ENCODE data around the gene NTN1.

Gene NTN1

GRCh38 chr17:9215465-9215864 lies 194.2 kb downstream of the NTN1 start:
- POLR2A ChIA-PET, result no interaction called here

GRCh38 chr17:9217151-9218056 lies 196.1 kb downstream of the NTN1 start:
- no peak overlapping the region for H3K27ac ChIP-seq (ENCODE audit: extremely low read depth, low read depth, low read length)
- no peak for TF ChIP-seq ZNF747 (tag by site-specific recombination; IDR thresholded peaks at IDR 0.05)
- TF ChIP-seq ZNF530 (tag by site-specific recombination; IDR thresholded peaks at IDR 0.05; ENCODE audit: low read depth), result no peak
- no peak for TF ChIP-seq HIC1 (tag by site-specific recombination; IDR thresholded peaks at IDR 0.05)
- TF ChIP-seq ZNF488 (tag by site-specific recombination; IDR thresholded peaks at IDR 0.05), result no peak
- no peak for TF ChIP-seq KLF7 (tag by site-specific recombination; IDR thresholded peaks at IDR 0.05; ENCODE audit: borderline replicate concordance)
- no peak for TF ChIP-seq REPIN1 (tag by site-specific recombination; IDR thresholded peaks at IDR 0.05; ENCODE audit: low read depth)
- TF ChIP-seq ZNF777 (tag by site-specific recombination; IDR thresholded peaks at IDR 0.05; ENCODE audit: borderline replicate concordance), result no peak
- no peak for TF ChIP-seq ZNF426 (tag by site-specific recombination; IDR thresholded peaks at IDR 0.05)
- no peak for TF ChIP-seq ZNF350 (tag by site-specific recombination; IDR thresholded peaks at IDR 0.05)
- 0 out of 2 replicates have a peak, but pooled peaks have one; percentile 16 for TF ChIP-seq PRDM10 (tag by site-specific recombination; IDR thresholded peaks at IDR 0.05)
- TF ChIP-seq ZNF791 (tag by site-specific recombination; IDR thresholded peaks at IDR 0.05), result no peak
- no peak for TF ChIP-seq ZBTB1 (tag by site-specific recombination; IDR thresholded peaks at IDR 0.05)
- TF ChIP-seq PRDM4 (tag by site-specific recombination; IDR thresholded peaks at IDR 0.05), result no peak
- no peak for TF ChIP-seq ZBTB26 (tag by site-specific recombination; optimal IDR thresholded peaks at IDR 0.05)
- TF ChIP-seq GLI4 (tag by site-specific recombination; IDR thresholded peaks at IDR 0.05), result no peak
- no peak for TF ChIP-seq SALL2 (tag by site-specific recombination; IDR thresholded peaks at IDR 0.05; ENCODE audit: borderline replicate concordance)
- TF ChIP-seq ZNF335 (tag by site-specific recombination; conservative IDR thresholded peaks at IDR 0.05), result peak; percentile 37; the same call in 1 of the 2 replicates
- no peak for TF ChIP-seq ZXDB (tag by site-specific recombination; IDR thresholded peaks at IDR 0.05)
- TF ChIP-seq KLF16 (tag by site-specific recombination; IDR thresholded peaks at IDR 0.05), result no peak
- TF ChIP-seq ZNF768 (tag by site-specific recombination; IDR thresholded peaks at IDR 0.05), result no peak

More at GRCh38 chr17:9215465-9215864, 194.2 kb downstream of the NTN1 start:
- peaks cover 4 to 10% of the 10 kb centered on the region in 2 experiments; a peak in 2 of 3 replicates for H3K36me3 ChIP-seq (ENCODE audit: control insufficient read depth in 2 of 2, insufficient read depth in 1 of 2, low read length in 2 of 2)
- CTCF ChIA-PET, result interaction anchor here (1.0 to 1.4 kb wide), 3 partner anchors 218 to 320 kb away, joined by 3 to 4 read pairs (median 4); no protein-coding TSS in a partner anchor
- no peaks in the 10 kb centered on the region for H3K4me1 ChIP-seq (ENCODE audit: control insufficient read depth, insufficient read depth, low read length)
- TF ChIP-seq SETDB1 (IDR thresholded peaks at IDR 0.05; ENCODE audit: insufficient read length, low read length) (peak; percentile 75), ZNF629 (tag by site-specific recombination; IDR thresholded peaks at IDR 0.05) (no peak)
- no peak overlapping the region for H3K4me3 ChIP-seq (ENCODE audit: low read depth, low read length)
- no peaks in the 10 kb centered on the region; the same call in 1 of the 2 replicates for H3K9me3 ChIP-seq (ENCODE audit: control insufficient read depth, insufficient read depth, low read depth, low read length)
- no peak overlapping the region for H3K27ac ChIP-seq (ENCODE audit: extremely low read depth, low read depth, low read length)

More at GRCh38 chr17:9217151-9218056, 196.1 kb downstream of the NTN1 start:
- ChIA-PET CTCF (interaction anchor here (0.9 to 1.6 kb wide), 4 partner anchors 9 to 305 kb away, joined by 3 to 6 read pairs (median 4); no protein-coding TSS in a partner anchor), POLR2A (interaction anchor here (2.3 kb wide), 1 partner anchor 23 kb away, joined by 6 read pairs; no protein-coding TSS in a partner anchor)
- Histone ChIP-seq H3K36me3 (ENCODE audit: control insufficient read depth in 2 of 2, insufficient read depth in 1 of 2, low read length in 2 of 2) (peaks cover 4 to 23% of the 10 kb centered on the region in 2 experiments; a peak in 2 of 3 replicates), H3K9me3 (ENCODE audit: control insufficient read depth, insufficient read depth, low read depth, low read length) (no peaks in the 10 kb centered on the region; the same call in 1 of the 2 replicates), H3K4me1 (ENCODE audit: control insufficient read depth, insufficient read depth, low read length) (no peaks in the 10 kb centered on the region), H3K4me3 (ENCODE audit: low read depth, low read length) (no peak overlapping the region)

Measured in HEK293 (cell line).